ENCODE data around the gene CCDC83.
A peak's percentile ranks its signal among the peaks of the same experiment; 100 is the strongest.

The CCDC83 gene

GRCh38 chr11:85855341-85855656, at the start of gene CCDC83:
TSS of gene CCDC83 (plus strand) at chr11:85855383. CDS start at chr11:85865124, 9,741 bp downstream.
- DNase-seq = no peak

DNA sequence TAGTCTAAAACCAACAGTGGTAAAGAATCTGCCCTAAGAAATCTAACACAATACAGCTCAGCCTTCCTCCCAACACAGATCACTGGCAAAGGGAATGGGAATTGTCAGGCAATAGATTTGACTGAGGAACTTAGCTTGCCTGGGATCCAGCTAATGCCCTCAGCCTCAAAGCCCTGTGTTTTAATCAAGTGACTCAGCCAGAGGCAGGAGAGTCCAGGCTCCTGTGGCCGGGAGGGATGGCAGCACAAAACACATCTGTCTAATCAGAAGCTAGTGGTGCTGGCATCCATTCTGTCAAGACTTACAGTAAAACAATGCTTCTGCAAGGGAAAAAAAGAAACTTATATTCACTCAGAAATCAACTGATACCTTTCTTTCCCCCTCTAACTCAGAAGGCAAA, 49.8 kb upstream of the CCDC83 start:
- no peak for DNase-seq

DNA sequence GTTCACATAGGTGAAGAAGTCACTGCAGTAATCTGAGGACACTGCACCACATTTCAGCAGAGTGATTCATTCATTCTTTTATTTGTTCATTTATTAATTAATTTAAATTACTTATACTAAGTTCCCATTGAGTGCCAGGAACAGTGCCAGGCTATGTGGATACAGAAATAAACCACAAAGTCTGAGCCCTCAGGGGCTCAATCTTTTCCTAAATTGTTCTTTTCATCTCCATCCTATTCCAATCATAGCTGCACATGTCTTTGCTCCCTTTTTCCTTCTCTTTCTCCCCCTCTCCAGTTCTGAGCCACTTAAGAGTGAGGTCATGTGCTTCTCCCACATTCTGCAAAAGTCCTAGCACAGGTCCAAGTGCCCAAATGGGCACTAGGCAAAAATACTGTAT, 49.2 kb upstream of the CCDC83 start:
- no peak for DNase-seq

- no peak for DNase-seq
These were observed 48.3 kb upstream of the CCDC83 start for GRCh38 chr11:85806876-85807275.

DNA sequence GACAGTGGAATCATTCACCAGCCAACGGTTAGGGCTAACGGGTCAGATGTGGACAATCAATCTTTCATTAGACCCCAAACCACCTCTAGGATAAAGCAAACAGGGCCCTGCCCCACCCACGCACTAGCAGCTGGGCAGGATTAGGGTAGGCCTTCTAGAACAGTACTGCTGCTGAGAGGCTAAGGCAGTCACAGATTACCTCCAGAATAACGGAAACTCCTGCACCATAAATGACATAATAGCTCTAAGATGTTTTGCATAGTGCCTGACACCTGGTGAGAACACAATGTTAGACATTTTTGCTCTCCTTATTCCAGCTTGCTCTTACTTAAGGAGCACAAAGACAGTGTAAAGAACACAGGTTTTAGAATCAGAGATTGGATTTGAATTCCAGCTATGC, 46.0 kb upstream of the CCDC83 start:
- DNase-seq = peak; percentile 20

- peak; percentile 51 for DNase-seq
These were observed 45.3 kb upstream of the CCDC83 start for GRCh38 chr11:85809863-85810262.

GRCh38 chr11:85810521-85810870, 44.7 kb upstream of the CCDC83 start:
- no peak for DNase-seq

- peak; percentile 85 for DNase-seq
These were observed 44.1 kb upstream of the CCDC83 start, which contains the start of gene SYTL2 for GRCh38 chr11:85810871-85811611. TSS of gene SYTL2 (minus strand) at chr11:85811141. CDS start at chr11:85757725, 53,416 bp downstream.

DNA sequence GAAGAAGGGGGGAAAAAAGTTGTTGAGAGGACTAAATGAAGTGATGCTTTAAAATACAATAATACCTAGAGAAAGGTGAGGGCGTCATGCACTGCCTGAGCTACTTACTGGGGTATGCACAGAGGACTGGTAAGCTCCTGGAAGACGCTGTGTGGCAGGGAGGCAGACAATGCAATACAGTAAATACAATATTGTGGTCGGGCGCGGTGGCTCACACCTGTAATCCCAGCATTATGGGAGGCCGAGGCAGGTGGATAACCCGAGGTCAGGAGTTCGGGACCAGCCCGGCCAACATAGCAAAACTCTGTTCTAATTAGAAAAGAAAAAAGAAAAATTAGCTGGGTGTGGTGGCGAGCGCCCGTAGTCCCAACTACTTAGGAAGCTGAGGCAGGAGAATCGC, 43.6 kb upstream of the CCDC83 start:
- no peak for DNase-seq

DNA sequence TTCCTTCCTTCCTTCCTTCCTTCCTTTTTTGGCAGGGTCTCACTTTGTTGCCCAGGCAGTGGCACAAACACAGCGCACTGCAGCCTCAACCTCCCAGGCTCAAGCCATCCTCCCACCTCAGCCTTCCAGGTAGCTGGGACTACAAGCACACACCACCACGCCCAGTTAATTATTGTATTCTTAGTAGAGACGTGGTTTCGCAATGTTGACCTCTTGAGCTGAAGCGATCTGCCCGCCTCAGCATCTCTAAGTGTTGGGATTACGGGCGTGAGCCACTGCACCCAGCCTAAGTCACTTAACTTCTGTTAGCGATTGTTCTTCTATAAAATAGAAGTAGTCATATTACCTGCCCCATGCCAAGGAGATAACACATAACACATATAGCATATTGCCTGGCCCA, 41.5 kb upstream of the CCDC83 start:
- DNase-seq = no peak

- DNase-seq = no peak
These were observed 39.8 kb upstream of the CCDC83 start for GRCh38 chr11:85815186-85815931.

- no peak for DNase-seq
These were observed 35.7 kb upstream of the CCDC83 start for GRCh38 chr11:85819441-85819840.

GRCh38 chr11:85821636-85822035, 33.5 kb upstream of the CCDC83 start:
- no peak for DNase-seq

GRCh38 chr11:85822814-85823213, 32.4 kb upstream of the CCDC83 start:
- no peak for DNase-seq

GRCh38 chr11:85823816-85824215, 31.4 kb upstream of the CCDC83 start:
- DNase-seq = peak; percentile 72

- DNase-seq = no peak
These were observed 29.6 kb upstream of the CCDC83 start for GRCh38 chr11:85825616-85826015.

GRCh38 chr11:85826116-85826855, 28.9 kb upstream of the CCDC83 start:
- DNase-seq = peak; percentile 50

GRCh38 chr11:85827748-85828639, 27.2 kb upstream of the CCDC83 start:
- DNase-seq = no peak

- DNase-seq = no peak
These were observed 26.6 kb upstream of the CCDC83 start for GRCh38 chr11:85828640-85828978.

- no peak for DNase-seq
These were observed 26.0 kb upstream of the CCDC83 start for GRCh38 chr11:85829172-85829571.

GRCh38 chr11:85831050-85831449, 24.1 kb upstream of the CCDC83 start:
- DNase-seq = no peak

DNA sequence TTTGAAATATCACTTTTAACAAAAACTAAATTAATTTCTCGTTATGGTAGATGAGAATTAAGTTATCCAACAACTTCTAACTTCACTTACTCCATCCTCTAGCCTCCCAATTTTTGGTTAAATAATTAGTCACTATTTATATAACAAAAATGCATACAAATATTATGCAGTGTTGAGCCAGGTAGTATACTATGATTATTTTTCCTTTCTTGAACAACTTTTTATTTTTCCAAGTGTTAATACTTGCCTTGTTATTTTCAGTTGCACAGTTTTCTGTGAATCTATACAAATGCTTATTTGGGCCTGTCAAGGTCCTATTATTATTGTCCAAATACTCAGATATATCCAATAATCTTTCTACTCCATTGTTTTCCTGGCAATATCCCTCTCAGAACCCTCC, 19.9 kb upstream of the CCDC83 start:
- no peak for DNase-seq

DNA sequence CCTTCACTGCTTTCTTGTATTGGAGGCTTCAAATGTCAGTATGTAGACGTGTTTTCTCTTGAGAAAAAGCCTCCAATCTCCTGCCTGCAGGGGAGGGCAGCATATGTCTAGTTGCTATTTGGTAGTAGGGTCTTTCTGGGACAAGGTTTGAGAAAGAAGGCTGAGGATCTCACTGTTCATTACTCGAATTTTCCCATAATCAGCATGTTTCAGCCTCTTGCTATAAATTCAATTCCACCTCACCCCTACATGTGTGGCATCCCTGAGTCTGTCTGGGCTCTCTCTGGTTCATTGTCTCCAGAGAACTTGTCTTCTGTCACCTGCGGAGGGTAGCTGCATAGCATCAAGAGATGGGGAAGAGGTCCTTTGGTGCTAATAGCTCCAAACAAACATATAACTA, 19.5 kb upstream of the CCDC83 start:
- DNase-seq = no peak
